GM12873 (cell line): ENCODE results near the gene SLC15A1.

Experiments
- TF ChIP-seq, protein P1 (sequence below): IDR thresholded peaks from 2 replicates; pipeline ENCODE4 v1.5.1; 2012; ENCODE audit warnings: low read depth, mild to moderate bottlenecking, moderate library complexity, low read length, control low read depth; ENCODE audit not compliant: insufficient read depth; ENCODE audit errors: missing control alignments

SLC15A1 gene

DNA sequence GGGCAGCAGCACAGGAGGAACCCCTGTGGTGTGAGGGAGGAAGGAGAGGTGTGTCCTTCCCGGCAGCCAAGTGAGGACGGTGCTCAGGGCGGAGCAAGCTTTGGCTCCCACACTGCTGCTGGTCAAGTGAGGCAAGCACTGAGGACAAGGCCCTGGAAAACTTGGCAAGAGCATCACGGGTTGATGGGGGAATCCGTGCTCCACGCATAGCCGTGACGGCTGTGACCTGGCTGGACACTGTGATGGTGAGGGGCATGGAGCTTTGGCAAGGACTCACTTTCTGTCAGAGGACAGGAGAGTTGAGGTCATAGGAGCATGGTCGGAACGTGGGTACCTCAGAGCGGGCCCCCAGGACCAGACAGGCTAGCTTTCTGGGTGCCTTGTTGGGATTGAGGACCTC, 29.0 kb upstream of the SLC15A1 start:
- TF ChIP-seq, protein P1, sequence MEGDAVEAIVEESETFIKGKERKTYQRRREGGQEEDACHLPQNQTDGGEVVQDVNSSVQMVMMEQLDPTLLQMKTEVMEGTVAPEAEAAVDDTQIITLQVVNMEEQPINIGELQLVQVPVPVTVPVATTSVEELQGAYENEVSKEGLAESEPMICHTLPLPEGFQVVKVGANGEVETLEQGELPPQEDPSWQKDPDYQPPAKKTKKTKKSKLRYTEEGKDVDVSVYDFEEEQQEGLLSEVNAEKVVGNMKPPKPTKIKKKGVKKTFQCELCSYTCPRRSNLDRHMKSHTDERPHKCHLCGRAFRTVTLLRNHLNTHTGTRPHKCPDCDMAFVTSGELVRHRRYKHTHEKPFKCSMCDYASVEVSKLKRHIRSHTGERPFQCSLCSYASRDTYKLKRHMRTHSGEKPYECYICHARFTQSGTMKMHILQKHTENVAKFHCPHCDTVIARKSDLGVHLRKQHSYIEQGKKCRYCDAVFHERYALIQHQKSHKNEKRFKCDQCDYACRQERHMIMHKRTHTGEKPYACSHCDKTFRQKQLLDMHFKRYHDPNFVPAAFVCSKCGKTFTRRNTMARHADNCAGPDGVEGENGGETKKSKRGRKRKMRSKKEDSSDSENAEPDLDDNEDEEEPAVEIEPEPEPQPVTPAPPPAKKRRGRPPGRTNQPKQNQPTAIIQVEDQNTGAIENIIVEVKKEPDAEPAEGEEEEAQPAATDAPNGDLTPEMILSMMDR = no peak

DNA sequence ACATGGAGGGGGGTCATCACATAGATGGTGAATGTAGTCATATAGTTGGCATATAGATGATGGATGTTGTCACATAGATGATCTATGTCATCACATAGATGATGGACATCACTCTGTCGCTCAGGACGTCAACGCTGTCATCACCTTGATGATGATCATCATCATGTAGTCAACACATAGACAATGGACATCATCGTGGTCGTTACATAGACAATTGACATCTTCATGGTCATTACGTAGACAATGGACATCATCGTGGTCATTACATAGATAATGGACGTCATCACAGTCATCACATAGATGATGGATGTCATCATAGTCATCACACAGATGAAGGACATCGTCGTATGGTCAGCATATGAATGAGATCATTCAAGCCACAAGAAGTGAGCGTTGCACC, 28.6 kb upstream of the SLC15A1 start:
- TF ChIP-seq, protein P1 = no peak

DNA sequence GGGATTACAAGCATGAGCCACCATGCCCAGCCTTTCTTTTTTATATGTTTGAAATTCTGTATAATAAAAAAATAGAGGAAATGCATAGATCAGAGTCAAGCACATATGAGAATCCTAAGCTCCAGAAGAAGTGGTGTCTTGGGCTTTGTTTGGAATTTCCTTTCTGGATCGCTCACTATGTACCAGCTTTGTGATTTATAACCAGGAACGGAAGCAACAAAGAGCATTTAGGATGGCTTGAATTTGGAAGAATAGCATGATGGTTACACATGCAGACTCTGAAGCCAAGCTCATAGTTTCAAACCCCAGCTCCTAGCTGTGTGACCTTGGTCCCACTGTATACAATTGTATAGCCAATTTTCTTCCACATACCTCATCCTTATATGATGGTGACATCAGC, 28.0 kb upstream of the SLC15A1 start:
- TF ChIP-seq, protein P1 = no peak

DNA sequence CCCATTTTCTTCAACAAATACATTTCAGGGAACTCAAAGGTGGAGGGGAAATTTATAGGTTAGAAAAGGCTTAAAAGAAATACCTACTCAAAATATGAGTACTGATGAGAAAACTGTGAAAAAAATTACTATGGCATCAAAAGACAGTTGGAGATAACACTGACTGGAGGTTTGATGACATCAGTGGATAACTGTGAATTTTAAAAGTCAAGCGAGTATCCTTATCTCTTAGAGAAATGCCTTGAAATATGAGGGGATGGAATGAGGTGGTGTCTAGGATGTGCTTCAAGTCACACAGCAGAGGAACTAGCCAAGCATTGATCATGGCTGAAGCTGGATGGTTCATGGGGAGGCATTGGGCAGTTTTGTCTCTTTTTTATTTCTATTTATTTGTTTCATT, 27.2 kb upstream of the SLC15A1 start:
- TF ChIP-seq, protein P1 = no peak

DNA sequence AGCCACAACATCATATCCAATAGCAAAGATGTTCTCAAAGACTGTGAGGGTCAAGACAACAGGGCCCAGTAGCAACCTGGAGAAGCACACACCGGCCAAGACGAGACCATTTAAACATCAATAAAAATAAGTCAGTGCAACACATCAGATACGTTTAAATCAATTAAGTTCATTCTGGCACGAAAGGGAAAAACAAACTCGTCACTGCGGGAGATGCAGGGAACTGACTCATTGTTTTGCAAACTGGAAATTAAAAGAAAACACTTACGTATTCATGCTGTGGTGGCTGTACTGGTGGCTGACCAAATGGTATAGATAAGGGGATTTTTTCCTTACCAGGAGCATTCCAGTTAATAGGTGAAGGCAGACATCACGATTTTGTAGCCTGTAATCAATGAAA, 26.3 kb upstream of the SLC15A1 start:
- TF ChIP-seq, protein P1 = no peak

DNA sequence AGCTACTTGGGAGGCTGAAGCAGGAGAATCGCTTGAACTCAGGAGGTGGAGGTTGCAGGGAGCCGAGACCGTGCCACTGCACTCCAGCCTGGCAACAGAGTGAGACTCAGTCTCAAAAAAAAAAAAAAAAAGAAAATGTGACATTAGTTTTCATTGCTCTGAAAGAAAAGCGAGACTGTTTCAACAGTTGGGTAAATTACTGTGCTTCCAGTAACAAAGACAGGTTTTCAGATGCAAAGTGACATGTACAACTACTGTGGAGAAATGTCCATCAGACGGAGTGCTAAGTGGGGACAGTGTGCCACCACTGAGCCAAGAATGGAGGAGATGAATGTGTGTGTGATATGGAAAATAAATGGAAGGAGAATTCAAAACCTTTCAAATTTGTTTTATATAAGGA, 24.2 kb upstream of the SLC15A1 start:
- TF ChIP-seq, protein P1 = no peak

DNA sequence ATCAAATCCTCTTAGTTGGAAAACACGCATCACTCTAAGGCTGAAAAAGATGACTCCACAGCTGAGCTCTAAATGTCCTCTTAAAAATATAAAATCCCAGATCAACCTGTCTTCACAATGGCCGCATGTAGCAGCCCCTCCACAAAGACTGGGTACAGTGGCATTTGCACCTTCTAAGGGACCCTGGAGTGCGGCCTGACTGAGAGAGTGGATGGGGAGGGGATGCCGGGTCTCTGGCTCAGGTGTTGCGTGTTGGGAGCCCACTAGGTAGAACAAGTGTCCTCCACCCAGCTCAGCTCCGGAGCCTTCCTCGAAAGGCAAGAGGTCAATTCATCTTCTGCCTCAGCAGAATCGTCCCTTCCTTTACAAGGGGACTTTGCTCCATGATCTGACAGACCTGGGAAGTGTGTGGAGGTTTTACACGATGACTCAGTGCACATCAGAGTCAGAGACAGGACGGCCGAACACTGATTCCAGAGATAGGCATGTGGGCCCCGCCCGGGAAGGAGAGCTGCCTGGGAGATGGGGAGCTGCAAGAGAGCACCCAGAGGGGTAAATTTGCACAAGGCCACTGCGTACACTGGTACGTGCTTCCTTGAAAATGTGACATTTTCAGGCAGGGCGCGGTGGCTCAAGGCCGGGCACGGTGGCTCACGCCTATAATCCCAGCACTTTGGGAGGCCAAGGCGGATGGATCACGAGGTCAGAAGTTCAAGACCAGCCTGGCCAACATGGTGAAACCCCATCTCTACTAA, 23.5 kb upstream of the SLC15A1 start:
- TF ChIP-seq, protein P1 = no peak

DNA sequence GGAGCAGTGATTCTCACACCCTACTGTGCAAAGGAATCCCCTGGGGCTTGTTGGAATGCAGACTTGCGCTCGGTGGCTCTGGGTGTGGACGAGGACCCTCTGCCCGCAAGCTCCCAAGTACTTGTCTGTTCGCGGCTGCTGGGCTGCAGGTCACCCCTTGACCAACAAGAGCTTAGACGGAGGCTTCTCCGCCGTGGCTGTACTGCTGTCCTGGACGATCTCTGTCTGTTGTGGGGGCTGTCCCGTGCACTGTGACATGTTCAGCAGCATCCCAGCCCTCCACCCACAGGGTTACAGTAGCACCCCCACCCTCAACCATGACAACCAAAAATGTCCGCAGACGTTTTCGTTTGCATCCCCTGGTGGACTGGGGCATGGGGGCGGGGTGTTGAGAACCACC, 22.9 kb upstream of the SLC15A1 start:
- TF ChIP-seq, protein P1 = no peak
